Measurements from ENCODE around the gene DHX16. TPM values are rescaled to one million over a fixed set of nuclear protein-coding genes. Genes with fewer than 3 reads are reported as not detected.

Gene DHX16
- total and polyA plus RNA-seq, 8 donors = 10.9 to 44.4 (median 14.6) TPM

GRCh38 chr6:30716879-30717128 is 44.0 kb upstream of the DHX16 start:
- peaks cover 8% of the 10 kb centered on the region in 3 donors for H3K4me1 ChIP-seq
- DNase-seq = no peak
- intact Hi-C loops (cut with DNase I) = no loop called here
- TF ChIP-seq, protein P1, sequence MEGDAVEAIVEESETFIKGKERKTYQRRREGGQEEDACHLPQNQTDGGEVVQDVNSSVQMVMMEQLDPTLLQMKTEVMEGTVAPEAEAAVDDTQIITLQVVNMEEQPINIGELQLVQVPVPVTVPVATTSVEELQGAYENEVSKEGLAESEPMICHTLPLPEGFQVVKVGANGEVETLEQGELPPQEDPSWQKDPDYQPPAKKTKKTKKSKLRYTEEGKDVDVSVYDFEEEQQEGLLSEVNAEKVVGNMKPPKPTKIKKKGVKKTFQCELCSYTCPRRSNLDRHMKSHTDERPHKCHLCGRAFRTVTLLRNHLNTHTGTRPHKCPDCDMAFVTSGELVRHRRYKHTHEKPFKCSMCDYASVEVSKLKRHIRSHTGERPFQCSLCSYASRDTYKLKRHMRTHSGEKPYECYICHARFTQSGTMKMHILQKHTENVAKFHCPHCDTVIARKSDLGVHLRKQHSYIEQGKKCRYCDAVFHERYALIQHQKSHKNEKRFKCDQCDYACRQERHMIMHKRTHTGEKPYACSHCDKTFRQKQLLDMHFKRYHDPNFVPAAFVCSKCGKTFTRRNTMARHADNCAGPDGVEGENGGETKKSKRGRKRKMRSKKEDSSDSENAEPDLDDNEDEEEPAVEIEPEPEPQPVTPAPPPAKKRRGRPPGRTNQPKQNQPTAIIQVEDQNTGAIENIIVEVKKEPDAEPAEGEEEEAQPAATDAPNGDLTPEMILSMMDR (IDR thresholded peaks at IDR 0.05) = no peak
- H3K4me3 ChIP-seq = peak overlapping the region; percentile 49 to 67 (median 64)
- WGBS, 2 donors = 1 to 2% methylated on average over 8 of the region's 8 CpGs
- no peaks in the 10 kb centered on the region for H3K27me3 ChIP-seq
- no peak for FAIRE-seq
- ATAC-seq = no peak
- peak overlapping the region; percentile 84 to 89 (median 88) for H3K27ac ChIP-seq
- H3K36me3 ChIP-seq = peaks cover 0 to 17% (median 5%) of the 10 kb centered on the region in 3 donors
- H3K9me3 ChIP-seq = no peaks in the 10 kb centered on the region

- ATAC-seq (no peak), DNase-seq (no peak), FAIRE-seq (no peak)
- Histone ChIP-seq H3K27me3 (no peaks in the 10 kb centered on the region), H3K27ac (no peak overlapping the region), H3K36me3 (peaks cover 0 to 23% (median 5%) of the 10 kb centered on the region in 3 donors), H3K4me1 (peaks cover 1 to 8% (median 2%) of the 10 kb centered on the region in 3 donors), H3K4me3 (no peak overlapping the region), H3K9me3 (no peaks in the 10 kb centered on the region)
- intact Hi-C loops (cut with DNase I) = no loop called here
- TF ChIP-seq, protein P1 (IDR thresholded peaks at IDR 0.05) = no peak
- 89 to 96% methylated on average over 1 of the region's 1 CpG for WGBS, 2 donors
Observed at GRCh38 chr6:30714263-30714662, 41.5 kb upstream of the DHX16 start.

GRCh38 chr6:30712441-30712945 is 39.7 kb upstream of the DHX16 start:
- H3K27me3 ChIP-seq = no peaks in the 10 kb centered on the region
- H3K36me3 ChIP-seq = peaks cover 0 to 23% (median 5%) of the 10 kb centered on the region in 3 donors
- intact Hi-C loops (cut with DNase I) = no loop called here
- H3K4me3 ChIP-seq = no peak overlapping the region
- FAIRE-seq = no peak
- TF ChIP-seq, protein P1 (IDR thresholded peaks at IDR 0.05) = no peak
- no peak overlapping the region for H3K27ac ChIP-seq
- DNase-seq = no peak
- WGBS, 2 donors = 77 to 85% methylated on average over 7 of the region's 7 CpGs
- peaks cover 0 to 5% (median 1%) of the 10 kb centered on the region in 3 donors for H3K4me1 ChIP-seq
- ATAC-seq = no peak
- H3K9me3 ChIP-seq = no peaks in the 10 kb centered on the region

DNA sequence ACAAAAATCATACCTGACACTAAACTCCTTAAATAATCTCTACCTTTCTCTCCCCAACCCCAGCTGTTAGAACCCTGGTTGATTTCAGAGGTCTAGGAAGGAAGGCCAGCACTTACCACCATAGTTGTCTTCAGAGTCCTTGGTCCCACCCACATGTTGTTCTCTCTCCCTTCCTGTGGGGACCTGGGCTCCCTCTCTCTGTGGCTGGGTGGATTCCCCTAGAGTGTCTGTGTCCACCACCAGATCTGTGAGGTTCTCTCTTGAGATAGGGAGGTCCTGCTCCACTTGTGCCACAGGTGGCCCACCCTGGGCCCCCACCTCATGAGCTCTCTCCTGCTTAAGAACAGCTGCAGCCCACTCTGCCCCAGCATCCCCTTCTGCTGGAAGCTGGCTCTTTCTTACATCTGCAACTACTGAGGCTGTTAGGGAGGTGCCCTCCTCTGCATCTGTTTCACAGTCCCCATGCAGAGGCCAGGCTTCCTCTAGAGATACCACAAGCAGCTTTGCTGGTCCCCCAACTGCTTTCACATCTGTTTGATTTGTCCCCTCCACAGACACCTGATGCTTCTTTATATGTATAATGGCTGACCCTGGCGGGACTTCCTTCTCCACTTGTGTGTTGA is 39.1 kb upstream of the DHX16 start:
- 81 to 88% methylated on average over 1 of the region's 1 CpG for WGBS, 2 donors
- Histone ChIP-seq H3K4me3 (no peak overlapping the region), H3K27me3 (no peaks in the 10 kb centered on the region), H3K36me3 (peaks cover 0 to 23% (median 5%) of the 10 kb centered on the region in 3 donors), H3K9me3 (no peaks in the 10 kb centered on the region), H3K27ac (no peak overlapping the region), H3K4me1 (peaks cover 0 to 11% (median 5%) of the 10 kb centered on the region in 3 donors)
- FAIRE-seq = no peak
- TF ChIP-seq, protein P1 (IDR thresholded peaks at IDR 0.05) = no peak
- no peak for DNase-seq
- no peak for ATAC-seq
- intact Hi-C loops (cut with DNase I) = no loop called here
